Suppressor macrophage treated with lipopolysaccharide for 1 hour (primary cell): ENCODE measurements around the gene PTX4.

ENCODE experiments used
- DNase-seq, 3 donors: peaks; one replicate each; pipeline ENCODE4 v3.0.0-alpha.2; 2020 to 2022

The PTX4 gene

DNA sequence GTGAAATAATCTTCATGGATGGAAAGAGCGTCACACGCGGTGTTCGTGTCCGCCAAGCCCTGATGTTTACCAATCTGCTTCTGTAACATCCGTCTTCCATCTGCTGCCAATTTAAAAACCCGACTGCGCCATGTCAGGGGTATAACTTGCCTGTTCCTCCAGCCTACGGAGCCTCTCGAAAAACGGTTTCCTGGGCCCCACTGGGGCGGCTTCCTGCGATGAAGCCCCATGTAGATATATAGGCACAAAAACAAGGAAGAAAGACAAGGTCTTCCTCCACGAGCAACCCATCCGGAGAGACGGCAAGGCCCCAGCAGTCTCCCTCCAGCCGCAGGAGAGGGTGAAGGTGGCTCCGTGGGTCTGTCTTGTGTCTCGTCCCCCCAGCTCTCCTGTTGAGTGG, at the start of gene PTX4:
Gene PTX4, minus strand, starts transcription at position 326 of the 400 bp plus-strand sequence. Its CDS starts 35 bp downstream, at position 291.
- DNase-seq, result no peak

- DNase-seq, result no peak
Observed at GRCh38 chr16:1537763-1538289, 49.1 kb upstream of the PTX4 start.

DNA sequence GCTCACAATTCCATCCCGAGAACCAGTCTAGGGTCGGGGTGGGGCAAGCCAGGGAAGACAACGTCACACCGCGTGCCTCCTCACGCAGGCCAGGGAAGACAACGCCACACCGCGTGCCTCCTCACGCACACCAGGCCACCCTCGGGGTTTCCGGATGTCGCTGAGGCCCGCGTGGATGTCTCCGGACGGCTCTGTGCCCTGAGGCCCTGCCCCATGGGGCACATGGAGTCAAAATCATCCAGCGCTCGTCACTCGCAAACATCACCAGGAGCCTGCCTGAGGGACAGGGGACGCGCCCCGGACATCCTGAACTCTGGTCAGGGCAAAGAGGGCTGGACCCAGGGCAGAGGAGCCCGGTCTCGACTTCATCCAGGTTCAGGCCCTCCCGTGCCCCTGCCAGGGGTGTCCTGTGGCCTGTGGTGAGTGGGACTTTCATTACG, 48.4 kb upstream of the PTX4 start:
- DNase-seq, result no peak

- no peak for DNase-seq
Observed at GRCh38 chr16:1536601-1537000, 47.9 kb upstream of the PTX4 start.

- no peak for DNase-seq
Observed at GRCh38 chr16:1535391-1536291, 46.9 kb upstream of the PTX4 start.

GRCh38 chr16:1534021-1535020, 45.6 kb upstream of the PTX4 start:
- no peak for DNase-seq

DNA sequence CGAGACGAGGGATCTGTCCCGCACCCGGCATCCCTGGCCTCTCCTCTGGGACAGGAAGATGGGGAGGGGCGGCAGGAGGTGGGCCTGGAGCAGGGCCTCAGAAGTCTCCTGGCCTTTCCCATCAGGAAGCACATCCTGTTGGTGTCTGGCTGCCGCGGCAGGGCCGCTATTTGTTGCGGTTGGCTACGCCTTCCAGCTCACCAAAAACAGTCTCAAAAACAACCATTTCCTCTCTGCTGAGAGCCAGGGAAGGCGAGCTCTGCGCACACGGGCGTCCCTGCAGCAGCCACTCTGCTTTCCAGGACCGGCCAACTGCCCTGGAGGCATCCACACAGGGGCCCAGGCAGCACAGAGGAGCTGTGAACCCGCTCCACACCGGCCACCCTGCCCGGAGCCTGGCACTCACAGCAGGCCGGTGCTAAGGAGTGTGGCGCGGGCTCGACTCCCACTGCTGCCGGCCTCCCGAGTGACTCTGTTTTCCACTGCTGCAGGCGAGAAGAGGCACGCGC, 44.8 kb upstream of the PTX4 start, which contains the start of gene TMEM204:
Gene TMEM204, plus strand, starts transcription at position 224 of the 509 bp plus-strand sequence. CDS start 610 bp downstream, outside the sequence.
- peak in 1 of 3 donors; percentile 7 for DNase-seq

DNA sequence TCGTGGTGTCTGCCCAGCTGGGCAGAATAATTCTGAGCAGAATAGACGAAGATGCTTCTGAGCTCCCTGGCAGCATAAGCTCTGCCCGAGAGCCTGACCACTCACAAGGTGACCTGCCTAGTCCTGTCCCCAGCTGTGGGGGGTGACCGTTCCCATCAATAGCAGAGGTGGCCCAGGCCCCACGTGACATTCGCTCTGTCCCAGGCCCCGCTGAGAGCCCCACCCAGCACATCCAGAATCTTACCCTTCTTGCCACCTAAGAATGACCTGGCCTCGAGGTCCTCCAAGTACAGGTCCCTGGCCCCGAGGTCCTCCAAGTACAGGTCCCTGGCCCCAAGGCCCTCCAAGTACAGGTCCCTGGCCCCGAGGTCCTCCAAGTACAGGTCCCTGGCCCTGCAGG, 44.0 kb upstream of the PTX4 start:
- no peak for DNase-seq

GRCh38 chr16:1532081-1532760, 43.5 kb upstream of the PTX4 start:
- DNase-seq, result no peak

DNA sequence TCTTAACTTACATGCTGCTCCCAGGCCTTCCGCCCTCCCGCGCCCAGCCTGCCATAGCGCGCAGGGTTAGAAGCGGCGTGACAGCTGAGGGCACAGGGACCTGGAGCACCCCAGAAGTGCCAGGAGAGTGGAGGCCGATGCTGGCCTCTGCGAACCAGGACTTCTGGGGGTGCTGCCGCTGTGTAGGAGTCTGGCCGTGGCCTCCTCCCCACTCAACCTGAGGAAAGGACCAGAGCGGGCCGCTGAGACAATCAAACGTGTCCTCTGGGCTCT, 42.8 kb upstream of the PTX4 start:
- no peak for DNase-seq

- DNase-seq, result no peak
Observed at GRCh38 chr16:1530883-1531637, 42.3 kb upstream of the PTX4 start.

GRCh38 chr16:1530349-1530882, 41.7 kb upstream of the PTX4 start:
- no peak for DNase-seq

GRCh38 chr16:1528921-1529537, 40.3 kb upstream of the PTX4 start:
- no peak for DNase-seq

DNA sequence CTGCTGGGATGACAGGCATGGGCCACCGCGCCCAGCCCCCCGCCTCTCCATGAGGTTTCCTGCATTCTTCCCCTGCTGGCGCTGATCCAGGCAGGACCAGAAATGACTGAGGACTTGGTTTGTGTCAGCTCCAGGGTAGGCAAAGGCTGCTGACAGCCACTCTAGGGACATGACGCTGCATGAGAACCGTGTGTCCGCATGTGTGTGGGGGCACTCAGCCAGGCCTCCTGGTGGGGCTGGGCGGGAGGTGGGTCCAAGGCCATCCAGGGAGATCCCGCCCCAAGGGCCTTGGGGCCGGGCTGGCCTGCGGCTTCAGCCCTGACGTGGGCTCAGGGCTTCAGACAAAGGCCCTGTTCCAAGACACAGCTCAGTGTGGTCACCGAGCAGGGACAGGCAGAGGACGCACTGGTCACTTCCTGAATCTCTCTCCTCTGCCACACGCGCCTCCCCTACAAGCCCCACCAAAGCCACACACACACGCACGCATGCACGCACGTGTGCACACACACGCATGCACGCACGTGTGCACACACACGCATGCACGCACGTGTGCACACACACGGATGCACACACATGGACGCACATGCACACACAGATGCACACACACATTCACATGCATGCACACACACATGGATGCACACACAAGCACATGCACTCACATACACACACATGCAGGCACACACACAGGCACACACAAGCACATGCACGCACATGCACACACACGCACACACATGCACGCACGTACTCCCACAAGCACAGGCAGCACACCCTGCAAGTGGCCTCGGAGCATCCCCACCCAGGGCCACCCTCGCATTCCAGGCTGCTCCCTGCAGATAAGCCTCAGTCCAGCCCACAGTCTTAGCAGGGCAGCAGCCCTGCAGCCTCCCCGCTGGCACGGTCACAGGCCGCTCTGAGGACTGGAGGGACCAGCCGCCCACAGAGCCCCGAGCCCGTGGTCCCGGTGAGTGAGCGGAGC, 39.4 kb upstream of the PTX4 start:
- DNase-seq, result no peak

- no peak for DNase-seq
Observed at GRCh38 chr16:1526608-1527555, 38.1 kb upstream of the PTX4 start.

DNA sequence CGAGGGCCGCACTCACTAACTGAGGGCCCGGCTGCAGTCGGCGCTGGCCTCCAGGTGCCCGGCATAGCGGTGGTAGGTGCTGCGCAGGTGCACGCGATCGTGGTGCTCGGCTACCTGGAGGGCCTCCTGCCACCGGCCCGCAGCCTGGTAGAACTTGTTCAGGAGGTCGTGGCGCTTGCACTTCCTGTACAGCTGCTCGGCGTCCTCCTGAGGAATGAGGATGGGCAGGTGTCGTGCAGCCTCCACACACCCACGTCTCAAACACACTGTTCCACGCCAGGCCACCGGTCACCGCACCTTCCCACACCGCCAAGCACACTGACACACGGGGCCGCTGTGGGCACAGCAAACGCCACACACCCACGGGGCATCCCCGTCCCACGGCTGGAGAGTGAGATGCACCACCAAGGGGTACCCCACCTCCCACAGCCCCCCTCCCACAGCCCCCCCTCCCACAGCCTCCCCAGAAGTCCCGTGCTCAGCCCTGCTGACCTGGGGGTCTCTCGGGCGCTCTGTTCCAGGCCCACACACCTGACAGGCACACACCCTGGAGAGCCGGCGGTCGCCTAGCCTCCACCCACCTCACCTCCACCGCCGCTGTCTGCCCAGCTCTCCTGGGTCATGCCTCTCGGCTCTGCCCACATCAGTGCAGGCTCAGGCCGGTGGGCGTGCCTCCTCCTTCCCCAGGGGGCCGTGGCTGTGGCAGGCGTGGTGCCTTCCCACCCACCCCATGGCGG, 37.3 kb upstream of the PTX4 start:
- no peak for DNase-seq

DNA sequence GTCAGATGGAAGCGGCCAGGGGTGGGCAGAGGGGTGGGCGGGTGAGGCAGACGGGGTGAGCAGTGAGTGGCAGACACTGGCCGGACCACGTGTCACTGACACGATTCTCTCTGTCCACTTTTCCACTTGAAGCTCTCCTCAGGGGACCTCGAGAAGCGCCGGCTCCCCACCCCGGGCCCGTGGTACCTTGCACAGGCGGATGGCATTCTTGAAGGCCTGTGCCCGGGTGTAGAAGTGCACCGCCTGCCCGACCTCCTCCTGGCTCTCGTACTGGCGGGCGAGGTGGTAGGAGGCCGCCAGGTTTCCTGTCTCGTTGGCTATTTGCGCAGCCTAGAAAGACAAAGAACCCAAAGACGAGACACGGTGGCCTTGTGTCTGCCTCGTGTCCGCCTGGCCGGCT, 35.6 kb upstream of the PTX4 start:
- no peak for DNase-seq
